Activated CD8-positive, alpha-beta memory T cell treated with anti-CD3 and anti-CD28 coated beads for 36 hours (primary cell): ENCODE measurements around the gene ABTB2. TPM values are rescaled to one million over a fixed set of nuclear protein-coding genes. Genes with fewer than 3 reads are reported as not detected.

Experiments used
- CTCF ChIA-PET: fragments of 350-600 bp; sonication (Branson Sonifier 250); formaldehyde crosslinking; loops from one replicate; lab custom pipeline; 2021; ENCODE audit warnings: antibody characterized with exemption; lab: Charles Lee
- POLR2A ChIA-PET: fragments of 350-600 bp; sonication (Branson Sonifier 250); formaldehyde crosslinking; loops from one replicate; lab custom pipeline; 2021; ENCODE audit warnings: antibody characterized with exemption; lab: Charles Lee
- total RNA-seq, 2 experiments: library from RNA; stranded (reverse); gene quantifications; one replicate each; pipeline ENCODE4 v1.2.3, GENCODE V29; 2021

The ABTB2 gene
- total RNA-seq, 2 experiments from 2014 or later: 6.1 to 6.2 TPM

DNA sequence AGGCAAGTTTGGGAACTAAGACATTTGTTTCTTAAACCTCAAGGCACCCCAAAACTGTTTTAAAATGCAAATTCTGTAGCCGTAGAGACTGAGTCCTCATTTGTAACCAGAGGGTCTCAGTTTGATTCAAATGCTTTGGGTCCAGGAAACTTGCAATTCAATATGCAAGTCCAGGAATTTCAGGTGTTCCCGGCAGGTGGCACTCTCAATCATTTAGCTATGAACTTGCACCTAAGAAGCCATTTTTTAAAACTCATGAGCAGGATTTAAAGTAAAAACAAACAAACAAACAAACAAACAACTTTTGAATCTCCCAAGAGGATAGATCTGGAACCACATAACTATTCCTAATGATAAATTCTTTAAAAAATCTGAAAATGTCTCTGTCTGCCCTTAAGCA is 8.7 kb upstream of the ABTB2 start:
- ChIA-PET CTCF (interaction anchor here (3.9 kb wide), 1 partner anchor 192 kb away, joined by 22 read pairs; no protein-coding TSS in a partner anchor), POLR2A (no interaction called here)

DNA sequence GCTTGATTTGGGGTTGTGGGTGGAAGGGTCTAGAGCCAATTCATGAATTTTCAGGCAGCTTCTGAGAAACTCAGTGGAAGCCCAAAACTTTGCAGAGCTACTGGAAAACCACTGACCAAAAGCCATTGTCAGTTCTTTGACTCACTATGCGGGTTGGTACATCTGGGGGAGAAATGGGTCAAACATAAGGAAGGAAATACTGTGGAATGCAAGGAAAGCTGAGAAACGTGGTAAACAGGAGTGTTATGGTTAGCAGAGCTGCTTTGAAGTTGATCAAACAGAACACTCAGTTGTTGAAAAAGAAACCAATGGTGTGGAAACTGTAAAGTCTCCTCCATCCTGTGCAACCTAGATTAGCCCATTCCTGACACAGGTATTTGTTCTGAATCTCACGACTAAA is 6.3 kb upstream of the ABTB2 start:
- CTCF ChIA-PET: interaction anchor here (0.5 to 3.9 kb wide), 2 partner anchors 190 to 304 kb away, joined by 4 to 22 read pairs; no protein-coding TSS in a partner anchor
- POLR2A ChIA-PET: no interaction called here

DNA sequence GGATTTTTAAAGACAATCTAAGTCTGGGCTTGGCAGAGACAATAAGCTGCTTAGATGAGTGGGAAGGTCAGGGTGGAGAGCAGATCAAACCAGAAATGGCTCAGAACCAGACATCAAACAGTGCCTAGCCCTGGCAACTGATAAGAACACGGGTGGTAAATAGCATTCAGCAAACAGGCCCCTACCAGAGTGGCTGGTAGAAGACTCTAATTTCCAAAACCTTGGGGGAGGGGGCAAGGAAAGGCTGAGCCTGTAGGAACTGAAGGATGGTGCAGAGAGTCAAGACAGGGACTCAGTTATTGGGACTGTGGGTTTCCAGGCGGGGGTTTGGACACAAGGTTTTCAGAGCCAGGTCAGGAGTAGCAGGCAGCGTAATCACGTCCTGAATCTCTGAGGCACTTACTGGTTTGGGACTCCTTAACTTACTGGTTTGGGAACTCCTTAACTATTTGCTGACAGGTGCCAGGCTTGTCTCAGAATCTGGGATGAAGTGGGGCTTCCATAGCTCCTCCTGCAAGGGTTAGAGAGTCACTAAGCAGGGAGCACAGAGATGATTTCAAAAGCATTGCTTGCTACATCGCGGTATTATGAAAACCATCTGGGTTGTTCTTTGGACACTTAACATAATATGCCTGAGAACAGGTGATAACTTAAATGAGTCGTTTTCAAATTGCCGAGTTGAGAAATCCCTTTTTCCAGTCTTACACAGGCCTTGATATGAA is 5.7 kb upstream of the ABTB2 start:
- ChIA-PET POLR2A (no interaction called here), CTCF (interaction anchor here (0.5 to 3.9 kb wide), 5 partner anchors 50 to 367 kb away, joined by 3 to 22 read pairs (median 3); no protein-coding TSS in a partner anchor)

DNA sequence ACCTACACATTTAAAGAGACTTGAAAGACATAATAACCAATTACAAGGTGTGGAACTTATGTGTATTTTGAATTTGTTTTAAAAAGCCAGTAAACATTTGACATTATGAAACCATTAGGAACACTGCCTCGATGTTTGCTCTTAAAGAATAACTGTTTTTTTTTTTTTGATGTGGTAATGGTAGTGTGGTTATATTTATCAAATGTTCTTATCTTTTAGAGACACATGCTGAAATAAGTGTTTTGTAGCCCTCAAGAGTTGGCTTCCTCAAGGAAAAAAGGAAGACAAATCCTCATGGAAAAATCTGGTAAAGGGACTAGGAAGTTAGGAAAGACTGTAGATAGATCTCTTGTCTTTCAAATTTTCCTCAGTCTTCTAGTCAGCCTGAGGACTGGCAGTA is 2.2 kb upstream of the ABTB2 start:
- CTCF ChIA-PET: interaction anchor here (1.7 kb wide), 1 partner anchor 186 kb away, joined by 11 read pairs; no protein-coding TSS in a partner anchor
- POLR2A ChIA-PET: no interaction called here

- ChIA-PET POLR2A (no interaction called here), CTCF (no interaction called here)
Observed at GRCh38 chr11:34359548-34359891, 1.7 kb upstream of the ABTB2 start.

- POLR2A ChIA-PET: no interaction called here
- CTCF ChIA-PET: interaction anchor here (1.2 to 6.3 kb wide), 6 partner anchors 125 to 310 kb away, joined by 3 to 66 read pairs (median 8); no protein-coding TSS in a partner anchor
Observed at GRCh38 chr11:34358728-34359547, 1.1 kb upstream of the ABTB2 start.

DNA sequence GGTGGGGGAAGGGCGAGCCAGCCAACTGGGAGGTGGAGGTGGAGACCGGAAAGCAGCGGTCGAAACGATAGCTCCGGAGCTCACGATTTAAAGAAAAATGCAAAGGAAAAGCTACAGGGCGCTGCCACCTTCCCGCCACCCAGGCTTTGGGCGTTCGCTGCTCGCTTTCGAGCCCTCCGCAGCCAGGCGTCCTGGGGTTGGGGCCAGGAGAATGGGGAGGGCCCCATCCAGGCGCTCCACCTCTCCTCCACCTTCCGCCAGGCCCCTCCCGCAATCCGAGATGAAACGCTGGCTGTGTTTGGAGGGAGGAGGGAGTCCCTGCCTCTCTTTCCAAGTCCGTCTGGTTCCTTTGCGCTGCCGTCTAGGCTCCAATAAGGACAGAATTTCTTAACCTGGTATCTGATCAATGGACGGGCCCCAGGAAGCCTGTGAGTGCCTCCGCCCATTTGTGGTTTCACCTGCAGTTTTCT is 483 bp upstream of the ABTB2 start:
- ChIA-PET POLR2A (interaction anchor here (0.6 to 0.7 kb wide), 2 partner anchors 177 to 253 kb away, joined by 4 to 5 read pairs; no protein-coding TSS in a partner anchor), CTCF (interaction anchor here (1.2 to 6.3 kb wide), 10 partner anchors 22 to 310 kb away, joined by 3 to 66 read pairs (median 6); no protein-coding TSS in a partner anchor)

- CTCF ChIA-PET: interaction anchor here (0.5 to 6.3 kb wide), 11 partner anchors 8 to 313 kb away, joined by 3 to 66 read pairs (median 6); no protein-coding TSS in a partner anchor
- POLR2A ChIA-PET: interaction anchor here (0.8 kb wide), 1 partner anchor 195 kb away, joined by 3 read pairs; no protein-coding TSS in a partner anchor
Observed at GRCh38 chr11:34356913-34357700, 703 bp downstream of the ABTB2 start.

GRCh38 chr11:34356576-34356912 is 1.3 kb downstream of the ABTB2 start:
- ChIA-PET CTCF (interaction anchor here (0.6 to 6.3 kb wide), 7 partner anchors 9 to 182 kb away, joined by 3 to 66 read pairs (median 6); no protein-coding TSS in a partner anchor), POLR2A (interaction anchor here (0.8 kb wide), 1 partner anchor 194 kb away, joined by 3 read pairs; no protein-coding TSS in a partner anchor)

GRCh38 chr11:34356130-34356529 is 1.7 kb downstream of the ABTB2 start:
- CTCF ChIA-PET: interaction anchor here (1.0 to 6.3 kb wide), 4 partner anchors 123 to 181 kb away, joined by 3 to 66 read pairs (median 9); no protein-coding TSS in a partner anchor
- POLR2A ChIA-PET: no interaction called here

DNA sequence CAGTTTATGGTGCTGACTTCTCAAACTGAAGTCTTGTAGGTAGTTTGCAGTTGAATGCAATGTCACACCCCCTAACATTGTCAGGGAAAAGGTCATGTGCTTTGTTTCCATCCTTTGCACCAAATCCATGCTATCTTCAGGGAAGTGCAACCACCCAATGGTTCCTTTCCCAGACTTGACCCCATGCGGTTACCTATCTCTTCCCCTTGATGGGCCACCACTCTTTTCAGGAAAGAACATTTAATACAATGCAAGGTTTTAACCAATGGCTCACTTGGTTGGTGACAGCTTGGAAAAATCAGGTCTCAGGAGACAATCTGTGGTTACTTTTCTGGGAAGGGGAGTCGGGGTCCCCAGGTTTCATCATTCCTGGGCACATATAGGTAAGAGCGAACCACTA is 2.1 kb downstream of the ABTB2 start:
- ChIA-PET POLR2A (no interaction called here), CTCF (interaction anchor here (1.0 to 6.3 kb wide), 4 partner anchors 122 to 181 kb away, joined by 3 to 66 read pairs (median 6); no protein-coding TSS in a partner anchor)

DNA sequence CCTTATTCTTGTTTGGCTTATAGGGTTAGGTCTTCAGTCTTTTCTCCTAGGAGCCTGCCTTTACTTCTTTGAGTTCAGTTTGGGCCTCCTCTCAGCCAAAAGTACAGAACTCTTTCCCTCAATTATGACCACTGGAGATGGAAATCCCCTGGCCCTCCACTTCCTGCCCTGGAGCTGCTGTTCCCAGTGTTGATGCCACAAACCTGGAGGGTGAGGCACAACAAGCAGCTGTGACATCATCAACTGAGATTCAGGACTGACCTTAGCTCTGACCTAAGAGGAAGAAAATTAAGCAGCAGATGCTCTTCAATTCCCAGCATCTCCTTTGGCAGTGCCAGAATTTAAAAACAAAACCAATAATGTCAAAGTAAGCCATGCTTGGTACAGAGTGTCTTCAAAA is 3.0 kb downstream of the ABTB2 start:
- ChIA-PET CTCF (interaction anchor here (1.2 to 6.3 kb wide), 2 partner anchors 158 to 180 kb away, joined by 3 to 66 read pairs; no protein-coding TSS in a partner anchor), POLR2A (no interaction called here)

DNA sequence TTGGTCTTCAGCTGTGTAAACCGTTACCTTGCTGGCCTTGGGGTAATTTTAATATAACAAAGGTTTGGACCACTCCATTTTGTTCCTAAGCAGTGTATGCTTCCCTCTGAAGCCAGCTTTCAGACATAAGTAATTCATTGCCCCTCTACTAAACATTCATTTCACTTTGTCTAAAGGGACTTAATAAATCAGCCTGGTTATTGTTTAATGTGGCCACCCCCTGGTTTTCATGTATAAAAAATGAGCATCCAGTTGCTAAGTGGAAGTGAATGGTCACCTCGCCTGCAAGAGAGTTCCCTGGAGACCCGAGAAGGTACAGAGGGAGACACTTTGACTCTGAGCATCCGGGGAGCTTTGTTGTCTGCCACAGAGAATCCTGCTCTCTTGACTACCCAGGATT is 3.9 kb downstream of the ABTB2 start:
- ChIA-PET POLR2A (no interaction called here), CTCF (interaction anchor here (6.3 kb wide), 1 partner anchor 179 kb away, joined by 66 read pairs; no protein-coding TSS in a partner anchor)

DNA sequence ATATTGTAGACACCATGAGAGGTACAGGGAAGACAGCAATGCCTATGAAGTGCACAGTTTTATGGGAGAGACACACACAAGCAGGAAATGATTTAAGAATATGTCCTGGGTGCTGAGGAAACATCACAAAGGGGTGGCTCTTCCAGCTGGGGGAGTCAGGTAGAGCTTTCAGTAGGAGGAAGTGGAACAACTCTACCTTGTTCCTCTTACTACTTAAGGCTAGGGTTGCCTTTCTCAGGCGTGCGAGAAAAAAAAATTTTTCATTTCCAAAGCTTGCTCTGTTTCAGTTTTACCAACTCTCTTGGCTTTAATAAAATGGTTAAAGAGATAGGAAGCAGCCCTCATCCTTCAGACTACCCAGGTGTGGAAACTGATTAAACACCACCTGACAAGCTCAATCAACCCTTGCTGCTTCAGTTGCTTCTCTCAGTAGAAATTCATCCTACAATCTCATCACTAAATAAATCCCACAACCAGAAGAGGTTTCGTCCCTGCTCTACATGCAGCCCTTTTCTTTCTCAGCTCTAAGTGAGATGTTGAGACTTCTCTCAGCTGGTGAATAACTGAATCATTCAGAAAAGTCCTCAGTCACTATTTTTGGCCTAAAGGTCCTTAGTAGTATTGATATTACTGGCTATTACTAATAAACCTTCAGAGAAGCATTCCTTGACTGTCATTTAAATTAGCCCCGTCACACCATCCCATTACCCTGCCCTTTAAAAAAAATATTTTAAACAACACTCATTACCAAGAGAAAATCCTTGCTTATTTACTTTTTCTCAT is 5.9 kb downstream of the ABTB2 start:
- ChIA-PET POLR2A (no interaction called here), CTCF (no interaction called here)

DNA sequence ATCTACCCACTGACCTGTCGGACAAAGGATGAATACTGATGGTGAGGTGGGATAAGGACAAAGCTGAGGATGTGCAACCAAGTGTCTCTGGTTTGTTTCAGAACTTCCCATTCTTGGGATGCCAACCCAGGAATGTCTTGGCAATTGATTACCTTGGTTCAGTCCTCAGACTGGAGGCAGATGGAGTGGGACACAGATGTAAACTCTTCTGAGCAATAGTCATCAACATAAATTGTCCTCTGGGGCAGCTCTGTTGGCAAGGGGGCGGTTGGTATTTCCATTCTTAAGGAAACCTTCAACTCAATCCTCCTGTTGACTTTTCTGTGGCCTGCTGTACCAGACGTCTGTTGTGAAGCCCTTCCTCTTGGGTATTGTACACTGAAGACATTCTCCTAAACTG is 6.8 kb downstream of the ABTB2 start:
- POLR2A ChIA-PET: no interaction called here
- CTCF ChIA-PET: no interaction called here

DNA sequence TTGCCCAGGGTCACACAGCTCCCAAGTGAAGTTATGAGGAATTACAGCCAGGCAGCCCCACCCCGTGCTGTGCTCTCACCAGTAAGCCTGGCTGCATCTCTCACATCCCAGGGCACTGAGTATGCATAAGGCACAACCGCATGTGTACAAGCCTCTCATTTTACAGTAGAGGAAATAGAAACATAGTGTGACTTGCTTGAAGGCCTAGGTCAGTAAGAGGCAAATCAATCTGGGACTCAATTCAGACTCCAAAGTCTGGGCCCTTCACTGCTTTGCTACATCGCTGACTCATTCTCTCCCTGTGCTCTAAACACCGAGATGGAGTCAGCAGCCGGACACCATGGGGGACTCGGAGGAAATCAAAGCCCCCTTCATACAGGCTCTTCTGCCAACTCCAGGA is 7.9 kb downstream of the ABTB2 start:
- POLR2A ChIA-PET: no interaction called here

DNA sequence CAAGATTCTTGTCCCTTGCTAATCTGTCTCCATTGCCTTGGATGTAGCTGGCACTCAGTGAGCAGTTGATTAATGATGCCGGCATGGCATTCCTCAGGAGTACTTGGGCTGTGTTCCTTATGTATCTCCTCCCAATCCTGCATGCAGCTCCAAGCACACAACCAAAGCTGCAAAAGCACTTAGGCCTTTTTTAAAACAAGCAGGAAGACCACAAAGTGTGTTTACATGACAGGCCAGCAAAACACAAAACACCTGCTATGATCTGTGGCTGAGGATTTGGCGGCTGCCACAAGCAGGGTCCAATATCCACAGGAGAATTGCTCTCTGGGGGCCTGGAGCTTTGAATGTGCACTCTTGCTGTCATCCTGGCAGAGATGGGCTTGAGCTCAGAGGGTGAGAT is 8.9 kb downstream of the ABTB2 start:
- CTCF ChIA-PET: interaction anchor here (1.1 kb wide), 1 partner anchor 175 kb away, joined by 4 read pairs; no protein-coding TSS in a partner anchor
- POLR2A ChIA-PET: no interaction called here

More for the DNA sequence above, 7.9 kb downstream of the ABTB2 start:
- CTCF ChIA-PET: no interaction called here

- CTCF ChIA-PET: no interaction called here
- POLR2A ChIA-PET: no interaction called here
Observed at GRCh38 chr11:34348096-34348495, 9.7 kb downstream of the ABTB2 start.
